Fibroblast of skin of back (primary cell): ENCODE measurements around the gene ARHGAP18.
A peak's percentile ranks its signal among the peaks of the same experiment; 100 is the strongest.

Source experiments
- DNase-seq: peaks from one replicate; pipeline ENCODE4 v3.0.0-alpha.2; 2013

Gene ARHGAP18

DNA sequence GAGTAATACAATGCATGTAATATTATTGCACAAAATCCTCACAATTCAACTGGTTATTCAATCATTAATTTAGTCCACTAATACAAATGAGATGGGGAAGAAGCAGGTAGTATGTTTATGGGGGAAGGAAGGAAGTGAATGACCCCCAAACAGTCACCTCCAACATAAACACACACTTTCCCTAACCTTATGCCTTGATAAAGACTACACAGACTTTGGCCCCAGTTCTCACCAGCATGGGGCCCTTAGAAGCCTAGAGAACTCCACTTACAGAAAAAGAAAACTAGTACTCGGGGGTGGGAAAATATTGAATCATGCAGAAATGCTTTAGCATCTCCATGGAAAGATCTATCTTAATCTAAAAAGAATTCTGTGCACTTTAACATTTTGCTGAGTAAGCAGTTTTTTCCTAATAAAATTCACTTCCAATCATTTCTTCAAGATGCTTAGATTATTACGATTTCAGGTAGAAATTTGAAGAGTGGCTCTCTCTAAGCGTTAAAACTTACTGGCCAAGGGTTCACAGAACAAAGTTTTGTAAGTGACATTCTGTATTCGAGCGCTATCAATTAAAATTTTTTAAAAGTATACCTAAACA is 18.8 kb downstream of the ARHGAP18 start:
- no peak for DNase-seq

DNA sequence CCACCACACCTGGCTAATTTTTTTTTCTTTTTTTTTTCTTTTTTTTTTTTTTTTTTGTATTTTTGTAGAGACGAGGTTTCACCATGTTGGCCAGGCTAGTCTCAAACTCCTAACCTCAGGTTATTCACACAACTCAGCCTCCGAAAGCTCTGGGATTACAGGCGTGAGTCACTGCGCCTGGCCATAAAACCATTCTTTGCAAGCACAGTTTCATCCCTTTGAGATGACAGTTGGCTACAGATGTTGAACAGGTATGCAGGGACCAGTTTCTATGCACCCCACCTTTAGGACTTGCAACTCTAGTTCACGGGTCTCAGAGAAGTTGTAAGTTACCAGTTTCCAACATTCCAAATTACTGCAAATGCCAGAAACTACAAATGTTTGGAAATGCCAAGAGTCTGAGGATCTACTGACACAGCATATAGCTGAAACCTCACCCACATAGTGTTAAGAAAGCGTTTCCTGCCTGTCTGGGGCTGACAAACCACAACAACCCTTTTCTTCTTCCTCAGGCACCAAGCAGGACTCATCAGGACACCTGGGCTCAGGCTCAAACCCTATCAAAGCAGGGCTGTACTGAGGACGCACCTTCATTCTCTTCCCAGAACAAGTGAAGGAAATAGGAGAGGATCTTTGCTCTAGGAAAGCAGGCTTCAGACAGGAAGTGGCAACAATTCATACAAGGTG is 22.9 kb downstream of the ARHGAP18 start:
- DNase-seq: no peak

DNA sequence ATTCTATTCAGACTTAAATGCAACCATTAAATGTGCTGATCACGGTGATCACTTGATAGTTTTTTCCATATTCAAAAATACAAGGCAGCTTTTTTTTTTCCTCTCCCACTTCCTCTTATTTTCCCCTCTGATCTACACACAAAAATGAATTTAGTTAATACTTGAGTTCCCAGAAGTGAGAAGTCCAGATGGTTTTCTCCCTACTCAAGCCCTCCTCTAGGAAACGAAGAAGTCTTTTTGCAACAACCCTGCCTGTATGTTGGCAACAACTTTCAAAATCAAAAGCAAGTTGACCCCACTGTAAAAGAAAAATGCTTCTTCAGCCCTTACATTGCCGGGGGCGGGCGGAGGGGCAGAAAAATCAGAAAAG is 24.3 kb downstream of the ARHGAP18 start:
- no peak for DNase-seq

DNA sequence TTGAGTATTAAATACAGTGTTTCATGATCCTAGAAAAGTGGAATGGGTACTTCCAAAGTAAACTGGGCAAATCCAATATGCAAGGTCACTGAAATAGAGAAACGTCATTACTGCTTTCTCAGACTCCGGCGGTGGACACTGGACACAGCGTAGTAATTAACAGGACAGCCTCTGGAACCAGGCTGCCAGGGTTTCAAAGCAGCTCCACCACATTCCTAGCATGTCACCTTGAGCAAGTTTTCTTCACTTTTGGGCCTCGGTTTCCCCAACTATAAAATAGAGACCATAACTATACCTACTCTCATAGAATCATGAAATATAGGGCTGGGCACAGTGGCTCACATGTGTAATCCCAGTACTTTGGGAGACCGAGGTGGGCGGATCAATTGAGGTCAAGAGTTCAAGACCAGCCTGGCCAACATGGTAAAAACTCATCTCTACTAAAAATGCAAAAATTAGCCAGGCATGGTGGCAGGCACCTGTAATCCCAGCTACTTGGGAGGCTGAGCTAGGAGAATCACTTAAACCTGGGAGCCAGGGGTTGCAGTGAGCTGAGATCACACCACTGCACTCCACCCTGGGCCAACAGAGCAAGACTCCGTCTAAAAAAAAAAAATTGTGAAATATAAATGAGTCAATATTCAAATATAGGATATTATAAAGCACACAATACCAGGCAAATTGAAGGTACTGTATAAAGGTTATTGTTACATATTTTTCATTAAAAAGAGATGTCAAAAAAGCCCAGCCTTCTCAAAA is 24.9 kb downstream of the ARHGAP18 start:
- DNase-seq: no peak

DNA sequence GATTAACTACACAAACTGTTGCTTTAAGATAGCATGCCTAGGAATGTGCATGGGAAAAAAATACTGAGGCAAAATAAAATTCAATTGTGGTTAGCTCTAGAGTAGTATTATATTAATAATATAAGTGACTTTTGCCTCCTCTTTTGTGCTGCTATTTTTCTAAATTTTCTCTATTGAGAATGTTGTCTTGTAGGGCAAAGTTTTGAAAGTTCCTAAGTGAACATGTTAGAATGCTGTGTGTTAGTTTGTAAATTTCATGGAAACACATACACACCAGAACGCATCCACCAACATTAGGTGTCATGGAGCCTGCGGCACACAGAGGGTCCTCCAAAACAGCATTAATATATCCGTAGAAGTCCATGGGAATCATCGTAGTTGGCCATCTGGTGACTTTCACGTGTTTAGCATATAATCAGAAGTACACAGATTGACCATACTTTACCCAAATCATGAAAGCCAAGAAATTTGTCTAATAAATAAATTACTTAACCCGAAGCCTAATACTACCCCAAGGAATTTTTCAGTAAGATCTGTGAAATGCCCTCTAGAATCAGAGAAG is 25.6 kb downstream of the ARHGAP18 start:
- no peak for DNase-seq

DNA sequence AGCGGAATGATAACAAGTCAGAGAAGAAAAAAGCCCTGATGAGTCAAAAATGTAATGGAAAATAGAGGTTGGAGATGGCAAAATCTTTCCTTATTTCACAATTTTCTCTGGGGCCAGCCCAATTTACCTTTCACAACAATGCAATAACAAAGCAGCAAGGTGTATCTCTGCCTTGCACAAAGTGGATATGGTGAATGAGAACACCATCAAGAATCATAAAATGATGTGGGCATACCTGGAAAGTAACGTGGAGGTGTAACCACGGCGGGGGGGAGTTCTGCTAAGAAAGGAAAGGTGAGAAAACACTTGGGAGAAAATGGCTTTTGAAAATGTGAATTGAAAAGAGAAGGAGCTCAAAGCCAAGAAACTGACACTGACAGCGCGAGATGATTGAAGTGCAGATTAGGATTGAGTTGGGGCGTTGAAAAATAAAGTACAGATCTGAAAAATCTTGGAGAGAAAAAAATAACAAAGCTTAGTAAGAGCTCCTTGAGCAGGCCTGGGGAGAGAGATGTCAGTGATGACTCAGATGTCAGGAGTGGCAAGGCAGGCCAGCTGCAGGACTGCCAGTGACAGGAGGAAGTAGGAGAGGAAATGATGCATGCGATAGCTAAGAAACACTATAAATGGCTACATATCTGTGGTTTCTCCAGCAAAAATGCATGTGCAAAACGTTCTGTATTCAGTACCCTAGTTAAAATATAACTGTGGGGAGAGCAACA is 26.2 kb downstream of the ARHGAP18 start:
- peak; percentile 99 for DNase-seq

DNA sequence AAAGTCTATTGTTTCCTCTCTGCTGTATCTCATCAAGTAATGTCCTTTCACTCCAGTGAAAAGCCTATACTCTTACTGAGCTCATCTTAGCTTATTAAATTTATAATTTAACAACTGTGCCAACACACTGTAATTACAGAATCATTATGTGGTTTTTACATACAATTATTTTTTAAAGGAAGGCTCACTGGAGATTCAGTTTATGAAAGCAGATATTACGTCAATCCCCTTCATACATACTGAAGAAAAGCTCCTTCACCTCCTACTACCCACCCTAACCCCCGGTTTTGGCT is 28.1 kb downstream of the ARHGAP18 start:
- no peak for DNase-seq

DNA sequence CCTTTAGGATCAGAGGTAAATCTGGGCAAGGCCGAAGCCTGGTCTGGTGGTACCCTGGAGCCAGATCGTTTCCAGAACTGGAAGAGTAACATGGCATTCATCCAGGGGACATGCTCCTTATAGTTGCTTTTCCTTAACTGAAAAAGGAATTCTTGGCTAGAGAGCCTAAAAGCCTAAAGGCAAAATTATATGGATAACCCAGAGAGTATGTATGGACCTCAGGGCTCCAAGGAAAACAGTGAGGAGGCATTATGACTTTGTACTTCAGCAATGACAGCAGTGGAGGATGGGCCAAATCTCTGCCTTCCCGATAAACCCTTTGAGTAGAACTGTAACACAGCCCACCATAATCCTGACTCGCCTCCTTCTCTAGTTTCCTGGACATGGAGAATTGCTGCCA is 29.3 kb downstream of the ARHGAP18 start:
- peak; percentile 47 for DNase-seq

DNA sequence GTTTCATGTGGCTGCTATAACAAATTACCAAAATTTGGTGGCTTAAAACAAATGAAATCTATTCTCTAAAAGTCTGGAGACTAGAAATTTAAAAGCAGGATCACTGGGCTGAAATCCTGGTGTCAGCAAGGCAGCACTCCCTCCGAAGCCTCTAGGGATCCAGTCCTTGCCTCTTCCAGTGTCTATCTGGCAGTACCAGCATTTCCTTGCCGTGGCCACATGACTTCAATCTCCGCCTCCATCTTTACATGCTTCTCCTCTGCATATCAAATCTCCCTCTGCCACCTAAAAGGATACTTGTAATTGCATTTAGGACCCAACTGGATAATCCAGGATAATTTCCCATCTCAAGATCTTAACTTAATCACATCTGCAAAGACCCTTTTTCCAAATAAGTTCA is 30.2 kb downstream of the ARHGAP18 start:
- no peak for DNase-seq

DNA sequence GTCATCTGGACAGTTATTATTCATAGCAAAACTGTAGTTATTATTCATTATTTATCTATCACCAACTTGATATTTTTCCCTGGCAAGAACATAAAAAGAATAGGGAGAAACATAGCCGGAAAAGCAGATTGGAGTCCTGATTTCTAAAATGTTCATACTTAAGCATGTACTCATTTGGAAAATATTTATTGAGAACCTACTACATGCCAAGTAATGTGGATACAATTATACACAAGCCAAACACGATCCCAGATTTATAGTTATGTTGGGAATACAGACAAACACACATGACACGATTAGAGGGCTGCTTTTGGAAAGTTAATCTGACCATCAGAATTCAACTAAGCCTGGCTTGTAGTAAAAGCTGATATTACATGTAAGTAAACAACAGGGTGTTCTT is 30.7 kb downstream of the ARHGAP18 start:
- DNase-seq: peak; percentile 70

DNA sequence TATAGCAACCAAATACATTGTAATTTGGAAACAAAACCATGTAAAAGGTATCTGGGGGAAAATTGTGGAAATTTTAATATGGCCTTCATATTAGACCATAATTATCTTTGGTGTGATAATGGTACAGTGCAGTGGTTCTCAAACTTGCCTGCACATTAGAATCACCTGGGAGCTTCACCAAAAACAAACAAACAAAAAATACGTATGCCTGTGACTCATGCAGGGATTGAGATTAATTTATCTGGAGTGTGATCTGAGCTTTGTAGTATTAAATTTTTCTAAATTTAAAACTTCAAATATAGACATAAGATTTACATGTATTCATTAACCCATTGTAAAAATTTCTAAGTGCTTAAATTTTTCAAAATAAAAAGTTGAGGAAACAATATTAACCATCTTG is 31.5 kb downstream of the ARHGAP18 start:
- DNase-seq: no peak

DNA sequence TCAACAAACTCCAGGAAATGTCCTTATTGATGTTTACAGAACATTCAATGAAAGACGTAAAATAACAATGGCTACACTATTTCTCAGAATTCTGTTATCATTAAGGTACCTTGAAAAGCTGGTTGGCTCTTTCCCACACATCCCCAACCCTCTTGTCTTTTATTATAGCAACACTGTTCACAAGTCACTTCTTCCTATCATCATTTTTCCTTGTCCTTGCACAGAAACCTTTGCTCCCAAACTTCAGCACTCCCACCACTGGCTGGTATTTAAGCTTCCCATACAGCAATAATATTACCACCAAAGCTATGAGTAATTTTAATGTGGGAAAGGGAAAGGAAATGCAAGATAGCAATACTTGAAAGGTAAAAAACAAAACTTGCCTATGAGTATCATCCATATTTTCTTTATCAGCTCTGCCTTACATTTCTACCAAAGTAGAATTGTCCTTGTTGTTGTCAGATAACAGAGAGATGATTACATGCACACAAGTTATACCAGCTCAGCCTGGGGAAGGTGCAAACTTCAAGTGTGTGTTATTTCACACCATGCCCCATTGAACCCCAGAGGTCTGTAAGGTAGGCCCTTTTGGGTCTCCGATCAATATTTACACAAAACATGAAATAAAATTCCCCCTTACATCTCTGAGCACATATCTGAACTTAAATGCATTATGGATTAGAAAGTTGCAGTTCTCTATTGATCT is 32.2 kb downstream of the ARHGAP18 start:
- DNase-seq: peak; percentile 38

DNA sequence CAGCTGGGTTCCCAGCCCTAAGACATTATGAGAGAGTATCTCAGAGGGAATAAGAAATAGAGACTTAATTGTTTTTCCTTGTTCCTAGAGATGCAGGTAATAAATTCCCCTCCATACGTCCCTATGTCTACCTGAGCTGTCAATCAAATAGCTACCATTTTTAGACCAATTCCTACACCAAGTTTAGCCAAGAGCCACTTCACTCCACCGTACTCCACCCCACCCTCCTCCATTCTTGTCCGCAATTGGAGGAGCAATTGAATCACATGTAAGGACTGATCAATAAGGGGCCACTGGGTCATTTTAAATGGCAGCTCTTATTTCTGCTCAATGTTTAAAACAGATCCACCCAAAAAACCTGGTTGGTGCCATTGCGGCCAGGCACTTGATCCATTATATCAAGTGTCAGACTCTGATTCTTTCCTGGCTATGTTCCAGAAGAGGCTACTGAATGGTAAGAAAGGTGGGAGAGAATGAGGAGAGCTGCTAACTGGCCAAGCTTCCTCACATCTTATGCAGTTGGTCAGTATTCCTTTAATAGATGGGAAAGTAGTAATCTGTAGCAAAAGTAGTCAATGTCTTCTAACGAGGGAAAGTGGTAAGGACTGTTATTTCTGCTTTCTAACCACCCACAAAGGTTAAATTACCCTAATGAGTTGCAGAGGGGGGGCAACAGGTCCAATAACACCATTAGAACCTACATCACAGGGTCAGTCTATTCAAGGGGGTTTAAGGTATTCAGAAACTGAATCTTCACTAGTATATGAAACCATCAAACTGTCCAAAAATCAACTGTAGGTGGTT is 34.1 kb downstream of the ARHGAP18 start:
- DNase-seq: no peak

DNA sequence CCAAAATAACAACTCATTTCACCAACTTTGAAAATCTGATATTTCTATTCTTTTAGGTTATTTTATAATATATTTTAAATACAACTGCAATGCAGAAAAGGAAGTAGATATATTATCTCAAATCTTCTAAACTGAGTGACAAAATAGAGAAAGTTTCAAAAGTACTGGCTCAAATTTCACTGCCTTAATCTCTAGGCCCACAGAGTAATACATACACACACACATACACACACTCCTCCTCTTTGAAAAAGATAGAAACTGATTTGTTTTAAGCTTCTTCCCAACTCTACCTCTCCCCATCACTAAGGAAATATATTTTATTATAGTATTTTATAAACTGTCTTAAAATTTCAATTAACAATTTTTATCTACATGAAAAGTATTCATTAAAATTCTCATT is 36.2 kb downstream of the ARHGAP18 start:
- no peak for DNase-seq

DNA sequence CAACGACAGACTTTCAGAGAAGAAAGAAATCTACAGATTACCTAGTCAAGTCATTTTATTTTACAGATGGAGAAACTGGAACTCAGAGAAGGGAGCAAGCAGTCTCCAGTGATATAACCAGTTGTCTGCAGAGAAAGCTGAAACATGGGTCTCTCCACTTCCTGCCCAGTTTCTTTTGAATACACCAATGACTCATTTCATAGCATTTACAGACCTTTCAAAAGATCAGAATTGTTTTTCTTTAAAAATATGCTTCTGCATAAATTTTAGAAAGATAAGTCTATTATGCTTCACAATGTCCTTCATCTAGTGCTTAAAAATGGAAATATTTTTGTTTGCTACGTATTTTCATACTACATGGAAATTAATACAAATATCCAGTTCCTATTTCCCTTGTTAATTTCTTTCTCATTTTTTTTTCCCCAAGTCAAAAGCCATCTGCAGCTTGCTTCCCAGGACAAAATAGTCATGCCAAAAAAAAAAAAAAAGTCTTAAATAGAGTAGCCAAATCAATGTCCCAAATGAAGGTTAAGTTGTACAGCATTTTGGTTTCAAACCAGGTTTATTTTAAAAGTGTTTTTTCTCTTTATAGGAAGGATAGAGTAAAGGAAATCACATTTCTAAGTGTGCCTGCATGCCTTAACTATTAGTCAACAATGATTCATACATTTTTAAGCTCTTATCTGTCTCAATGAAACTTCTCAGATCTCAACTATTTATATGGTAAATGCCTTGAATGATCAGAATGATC is 36.9 kb downstream of the ARHGAP18 start:
- DNase-seq: peak; percentile 88

DNA sequence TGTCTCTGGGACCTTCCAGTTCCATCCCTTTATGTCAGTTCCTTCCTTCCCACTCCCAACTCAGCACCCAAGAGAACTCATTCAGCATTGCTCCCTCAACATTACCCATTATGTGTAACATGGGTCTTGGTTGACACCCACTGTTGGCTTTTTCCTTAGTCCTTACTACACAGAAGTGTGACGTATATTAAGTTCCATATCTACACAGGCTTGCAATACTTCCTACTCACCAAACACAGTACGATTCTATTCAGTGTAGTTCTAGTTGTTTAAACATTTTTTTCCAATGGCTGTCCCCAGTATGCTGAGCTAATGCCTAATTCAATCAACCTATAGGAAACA is 37.7 kb downstream of the ARHGAP18 start:
- no peak for DNase-seq

DNA sequence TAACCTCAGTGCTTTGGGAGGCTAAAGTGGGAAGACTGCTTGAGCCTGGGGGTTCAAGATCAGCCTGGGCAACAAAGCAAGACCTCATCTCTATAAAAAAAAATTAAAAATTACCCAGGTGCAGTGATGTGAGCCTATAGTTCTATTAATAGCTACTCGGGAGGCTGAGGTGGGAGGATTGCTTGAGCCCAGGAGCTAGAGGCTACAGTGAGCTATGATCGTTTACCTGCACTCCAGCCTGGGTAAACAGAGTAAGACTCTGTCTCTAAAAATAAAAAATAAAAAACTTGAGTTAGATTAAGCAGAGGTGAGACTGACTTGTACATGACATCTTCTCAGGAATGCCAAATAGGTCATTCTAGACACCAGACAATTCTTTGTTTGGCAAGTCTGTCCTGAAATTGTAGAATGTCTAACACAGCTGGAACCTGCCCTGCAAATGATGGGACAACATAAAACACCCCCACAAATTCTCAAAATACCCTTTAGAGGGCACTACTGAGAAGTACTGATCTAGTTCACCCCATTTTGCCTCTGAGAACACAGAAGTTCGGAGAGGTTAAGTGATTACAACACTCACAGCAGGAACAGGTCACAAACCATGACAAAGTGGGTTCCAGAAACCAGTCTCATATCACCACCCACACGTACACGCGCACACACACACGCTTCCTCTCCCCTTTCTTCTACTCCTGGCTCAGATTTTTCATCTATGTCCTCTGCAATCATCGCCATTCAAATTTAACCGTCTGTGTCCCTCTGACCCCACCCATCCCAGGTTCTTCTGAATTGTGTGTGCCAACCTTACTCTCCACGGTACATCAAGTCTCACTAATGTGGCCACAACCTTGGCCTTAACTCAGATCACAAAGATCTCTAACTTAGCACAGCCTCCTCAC is 38.3 kb downstream of the ARHGAP18 start:
- DNase-seq: no peak

DNA sequence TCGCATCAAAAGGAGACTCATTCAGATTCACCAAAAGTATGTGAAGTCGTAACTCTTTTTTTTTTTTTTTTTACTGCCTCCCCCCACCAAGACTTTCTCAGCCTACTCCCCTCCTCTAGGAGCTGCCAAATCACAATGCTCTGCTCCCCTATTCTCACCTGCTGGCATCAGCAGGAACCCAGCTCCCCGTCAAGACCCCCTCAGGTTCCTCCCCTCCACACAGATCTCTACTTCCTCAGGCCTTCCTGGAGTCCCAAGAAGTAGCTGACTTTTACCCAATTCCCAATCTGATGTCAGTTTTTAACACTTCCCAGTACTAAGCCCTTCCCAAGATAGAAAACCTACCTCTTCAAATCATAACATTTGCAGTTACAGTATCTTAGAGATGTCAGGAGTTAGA is 39.3 kb downstream of the ARHGAP18 start:
- no peak for DNase-seq

DNA sequence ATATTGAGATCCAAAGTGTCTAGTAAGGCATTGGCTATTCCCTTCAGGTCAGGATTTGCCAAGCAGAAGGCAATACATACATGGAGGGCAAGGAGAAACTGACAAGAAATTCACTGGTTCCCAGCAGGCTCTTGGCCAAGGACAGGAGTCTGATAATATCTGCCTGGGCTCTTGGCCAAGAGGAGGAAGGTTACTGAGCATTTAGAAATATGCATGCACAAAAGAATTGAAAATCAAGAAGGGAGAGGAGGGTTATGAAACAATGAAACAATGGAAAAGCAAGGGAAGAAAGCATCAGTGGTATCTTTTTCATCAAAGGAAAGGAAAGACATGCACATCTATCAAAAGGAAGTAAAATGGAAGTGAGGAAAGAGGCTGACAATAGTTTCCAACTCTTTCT is 42.4 kb downstream of the ARHGAP18 start:
- peak; percentile 42 for DNase-seq

DNA sequence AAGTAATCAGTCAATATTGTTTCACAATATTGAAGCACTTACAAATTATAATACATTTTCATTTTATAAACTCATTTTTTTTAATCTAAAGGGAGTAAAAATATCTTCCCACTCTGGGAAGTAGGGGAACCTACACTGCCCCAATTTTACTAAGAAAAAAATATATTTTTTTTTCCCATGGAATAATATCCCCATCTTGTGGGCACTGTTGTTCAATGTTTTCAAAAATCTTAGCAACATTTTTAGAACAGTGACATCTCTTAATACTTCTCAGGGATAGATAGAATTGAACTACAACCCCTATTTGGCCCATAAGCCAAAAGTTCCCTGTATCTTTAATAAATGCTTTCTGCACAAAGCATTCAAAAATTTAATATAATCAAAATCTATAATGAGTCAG is 42.9 kb downstream of the ARHGAP18 start:
- DNase-seq: no peak
